Muscle layer of duodenum (tissue), 2 donors: ENCODE measurements around the gene GRIA1.

Source experiments
- H3K27ac ChIP-seq: one replicate; pipeline ENCODE4 v1.7.0; 2013; ENCODE audit warnings: mild to moderate bottlenecking, low read length
- H3K27me3 ChIP-seq: one replicate; pipeline ENCODE4 v1.7.0; 2013; ENCODE audit warnings: low read depth, mild to moderate bottlenecking, control low read depth, low read length
- H3K36me3 ChIP-seq, 2 donors: one replicate each; pipeline ENCODE4 v1.7.0; 2013; ENCODE audit warnings: low read length in 2 of 2, control low read depth in 1 of 2, mild to moderate bottlenecking in 1 of 2; ENCODE audit not compliant: insufficient read depth in 2 of 2, control insufficient read depth in 1 of 2
- H3K4me1 ChIP-seq, 2 donors: one replicate each; pipeline ENCODE4 v1.7.0; 2013; ENCODE audit warnings: low read length in 2 of 2, mild to moderate bottlenecking in 2 of 2, control low read depth in 1 of 2, moderate library complexity in 1 of 2; ENCODE audit not compliant: insufficient read depth in 2 of 2, control insufficient read depth in 1 of 2
- H3K4me3 ChIP-seq, 2 donors: one replicate each; pipeline ENCODE4 v1.7.0; 2013; ENCODE audit warnings: low read length in 2 of 2, low read depth in 1 of 2, mild to moderate bottlenecking in 1 of 2
- H3K9me3 ChIP-seq, 2 donors: one replicate each; pipeline ENCODE4 v1.7.0; 2013; ENCODE audit warnings: low read length in 2 of 2, control low read depth in 1 of 2, mild to moderate bottlenecking in 1 of 2; ENCODE audit not compliant: control insufficient read depth in 1 of 2
- donor health status: healthy.

Gene GRIA1

DNA sequence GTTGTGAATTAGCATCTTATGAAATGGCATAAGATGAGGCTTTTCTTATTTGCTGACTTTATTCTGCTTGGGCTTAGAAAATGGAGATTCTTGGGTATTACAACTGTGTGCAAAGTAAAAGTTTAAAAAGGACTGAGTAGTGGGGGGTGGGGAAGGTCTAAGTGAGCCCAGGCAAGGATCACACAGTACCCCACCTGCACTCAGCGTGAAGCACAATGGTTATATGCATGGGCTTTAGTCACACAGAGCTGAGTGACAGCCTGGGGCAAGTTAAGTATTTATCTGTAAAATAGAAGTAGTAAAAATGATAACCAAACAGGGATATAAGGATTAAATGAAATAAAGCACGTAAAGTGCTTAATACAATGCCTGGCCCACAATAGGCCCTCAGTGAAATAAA, 300.9 kb downstream of the GRIA1 start:
- H3K4me3 ChIP-seq: no peak overlapping the region
- no peaks in the 10 kb centered on the region for H3K4me1 ChIP-seq
- no peaks in the 10 kb centered on the region for H3K36me3 ChIP-seq
- no peak overlapping the region for H3K27ac ChIP-seq
- no peaks in the 10 kb centered on the region for H3K27me3 ChIP-seq
- no peaks in the 10 kb centered on the region for H3K9me3 ChIP-seq

DNA sequence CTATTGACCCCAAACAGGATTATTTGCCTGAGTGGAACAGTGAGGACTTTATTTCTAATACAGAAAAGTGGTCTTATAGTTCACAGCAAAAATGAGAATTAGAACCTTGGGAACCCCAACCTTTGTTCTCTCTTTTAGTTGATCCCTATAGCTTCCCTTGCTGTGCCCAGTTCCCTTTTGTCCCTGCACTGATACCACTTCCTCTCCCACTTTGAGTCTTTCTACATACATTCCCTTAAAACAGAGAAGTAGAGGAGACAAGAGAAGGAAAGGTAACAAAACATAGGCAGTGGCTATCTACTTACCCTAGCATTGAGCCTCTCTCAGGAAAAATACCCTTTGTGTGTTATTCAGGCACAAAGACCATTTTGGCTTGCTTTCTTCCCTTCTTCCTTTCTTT, 301.8 kb downstream of the GRIA1 start:
- no peaks in the 10 kb centered on the region for H3K27me3 ChIP-seq
- H3K27ac ChIP-seq: no peak overlapping the region
- no peaks in the 10 kb centered on the region for H3K9me3 ChIP-seq
- no peaks in the 10 kb centered on the region for H3K36me3 ChIP-seq
- H3K4me3 ChIP-seq: no peak overlapping the region
- no peaks in the 10 kb centered on the region for H3K4me1 ChIP-seq

DNA sequence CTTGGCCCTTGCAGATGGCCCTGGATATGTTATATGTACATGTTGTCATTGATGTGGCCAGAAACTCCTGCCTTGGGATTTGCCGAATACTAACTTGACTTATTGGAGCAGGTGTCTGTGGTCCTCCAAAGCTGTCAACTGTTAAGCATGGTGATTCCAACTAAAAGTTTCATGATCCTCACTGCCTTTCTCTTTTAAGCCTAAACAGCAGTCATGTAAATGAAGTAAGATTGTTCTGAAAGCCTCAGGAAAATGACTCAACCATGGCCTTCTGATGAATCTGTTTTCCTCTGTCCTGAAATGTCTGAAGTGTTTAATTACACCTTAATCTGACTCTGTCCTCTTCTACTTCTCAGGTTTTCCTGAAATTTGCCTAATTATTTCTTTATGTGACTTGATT, 303.2 kb downstream of the GRIA1 start:
- Histone ChIP-seq H3K4me3 (no peak overlapping the region), H3K9me3 (no peaks in the 10 kb centered on the region), H3K27ac (no peak overlapping the region), H3K4me1 (no peaks in the 10 kb centered on the region), H3K36me3 (no peaks in the 10 kb centered on the region), H3K27me3 (no peaks in the 10 kb centered on the region)

DNA sequence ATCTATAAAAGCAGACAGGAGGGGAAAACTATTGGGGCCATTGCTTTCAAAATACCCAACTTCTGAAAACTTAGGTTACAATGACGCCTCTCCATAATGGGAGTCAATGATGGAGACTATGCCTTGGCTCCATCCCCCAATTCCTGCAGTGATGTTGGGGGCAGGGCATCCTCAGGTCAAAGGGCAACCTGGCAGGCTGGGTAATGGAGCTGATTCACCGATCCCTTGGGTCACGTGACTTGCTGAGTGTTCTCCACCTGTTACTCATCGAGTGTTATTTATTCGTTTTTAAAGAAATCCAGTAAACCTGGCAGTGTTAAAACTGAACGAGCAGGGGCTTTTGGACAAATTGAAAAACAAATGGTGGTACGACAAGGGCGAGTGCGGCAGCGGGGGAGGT, 303.9 kb downstream of the GRIA1 start:
- no peak overlapping the region for H3K4me3 ChIP-seq
- H3K27ac ChIP-seq: no peak overlapping the region
- H3K9me3 ChIP-seq: no peaks in the 10 kb centered on the region

DNA sequence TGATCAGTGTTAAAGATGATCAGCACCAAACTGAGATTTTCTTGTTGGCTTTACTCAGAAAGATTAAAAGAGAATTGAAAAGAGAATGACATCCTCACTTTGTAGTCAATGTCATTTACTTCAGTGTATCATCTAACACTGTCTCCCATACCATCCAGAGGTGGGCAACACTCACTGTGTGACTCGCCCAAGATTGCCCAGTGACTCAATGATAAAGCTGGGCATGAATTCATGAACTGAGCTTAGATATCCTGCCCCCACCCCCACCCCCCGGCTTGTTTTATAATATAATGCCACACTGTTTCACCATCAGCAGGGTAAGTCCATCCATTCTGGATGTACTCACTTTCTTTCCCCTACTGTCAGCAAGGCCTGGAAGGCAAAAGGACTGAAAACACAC, 306.1 kb downstream of the GRIA1 start:
- no peak overlapping the region for H3K27ac ChIP-seq
- no peaks in the 10 kb centered on the region for H3K36me3 ChIP-seq
- no peaks in the 10 kb centered on the region for H3K27me3 ChIP-seq
- H3K4me1 ChIP-seq: no peaks in the 10 kb centered on the region
- H3K4me3 ChIP-seq: no peak overlapping the region
- no peaks in the 10 kb centered on the region for H3K9me3 ChIP-seq

More for the DNA sequence above, 303.9 kb downstream of the GRIA1 start:
- H3K27me3 ChIP-seq: no peaks in the 10 kb centered on the region
- H3K36me3 ChIP-seq: no peaks in the 10 kb centered on the region
- no peaks in the 10 kb centered on the region for H3K4me1 ChIP-seq

DNA sequence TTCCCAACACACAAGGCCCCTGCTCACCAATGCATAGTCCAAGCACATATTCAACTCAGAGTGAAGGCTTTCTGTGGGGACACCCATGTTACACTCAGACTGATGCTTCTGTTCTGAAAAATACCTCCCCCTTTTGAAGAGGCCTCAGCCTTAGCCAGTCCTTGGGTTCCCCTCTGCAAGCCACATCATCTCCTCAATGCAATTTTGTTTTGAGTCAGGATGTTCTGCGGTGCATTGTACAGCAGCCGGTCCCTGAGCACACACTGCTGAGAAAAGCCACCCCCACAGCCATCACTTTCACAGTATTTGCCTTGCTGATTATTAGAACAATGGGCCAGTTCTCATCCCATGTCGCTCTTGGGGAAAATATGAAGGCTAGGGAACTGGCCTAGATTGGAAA, 307.0 kb downstream of the GRIA1 start:
- Histone ChIP-seq H3K36me3 (no peaks in the 10 kb centered on the region), H3K27me3 (no peaks in the 10 kb centered on the region), H3K9me3 (no peaks in the 10 kb centered on the region), H3K4me1 (no peaks in the 10 kb centered on the region), H3K4me3 (no peak overlapping the region), H3K27ac (no peak overlapping the region)

DNA sequence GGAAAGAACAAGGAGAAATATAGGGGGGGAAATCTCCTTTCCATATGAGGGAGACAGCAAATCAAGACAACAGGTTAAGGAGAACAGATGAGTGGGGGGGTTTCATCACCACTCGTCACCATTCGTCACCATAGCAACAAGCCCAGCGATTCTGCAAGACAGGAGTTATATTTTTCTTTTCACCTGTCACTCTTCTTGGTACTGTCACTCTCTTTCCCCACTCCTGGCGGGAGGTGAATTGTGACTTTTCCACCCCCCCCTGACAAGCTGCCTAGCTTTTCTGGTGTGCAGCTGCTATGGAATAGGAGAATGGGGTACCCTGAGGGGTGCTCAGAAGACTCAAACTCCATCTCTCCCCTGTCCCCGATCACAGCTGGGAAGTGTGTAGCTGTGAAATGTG, 308.4 kb downstream of the GRIA1 start:
- Histone ChIP-seq H3K4me1 (no peaks in the 10 kb centered on the region), H3K27ac (no peak overlapping the region), H3K9me3 (no peaks in the 10 kb centered on the region), H3K36me3 (no peaks in the 10 kb centered on the region), H3K4me3 (no peak overlapping the region), H3K27me3 (no peaks in the 10 kb centered on the region)

DNA sequence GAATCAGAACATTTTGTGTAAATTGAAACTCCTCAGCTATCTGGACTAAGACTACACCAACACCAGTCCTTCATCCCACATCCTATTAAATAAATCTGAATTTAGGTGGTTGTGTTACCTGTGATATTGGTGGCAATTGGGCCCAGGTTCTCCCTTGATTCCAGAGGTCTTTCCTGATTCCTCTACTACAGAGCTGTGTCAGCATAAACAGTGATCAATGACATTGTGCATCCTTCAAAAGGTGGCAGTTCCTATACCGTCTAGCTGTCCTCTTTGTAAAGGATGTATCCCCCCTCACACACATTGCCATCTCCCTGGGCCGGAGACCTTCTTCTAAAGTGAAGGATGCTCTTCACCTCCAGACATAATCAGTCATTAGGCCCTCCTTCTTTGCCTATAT, 309.0 kb downstream of the GRIA1 start:
- no peaks in the 10 kb centered on the region for H3K9me3 ChIP-seq
- H3K27me3 ChIP-seq: no peaks in the 10 kb centered on the region
- H3K27ac ChIP-seq: no peak overlapping the region
- no peaks in the 10 kb centered on the region for H3K4me1 ChIP-seq
- H3K4me3 ChIP-seq: no peak overlapping the region
- no peaks in the 10 kb centered on the region for H3K36me3 ChIP-seq

DNA sequence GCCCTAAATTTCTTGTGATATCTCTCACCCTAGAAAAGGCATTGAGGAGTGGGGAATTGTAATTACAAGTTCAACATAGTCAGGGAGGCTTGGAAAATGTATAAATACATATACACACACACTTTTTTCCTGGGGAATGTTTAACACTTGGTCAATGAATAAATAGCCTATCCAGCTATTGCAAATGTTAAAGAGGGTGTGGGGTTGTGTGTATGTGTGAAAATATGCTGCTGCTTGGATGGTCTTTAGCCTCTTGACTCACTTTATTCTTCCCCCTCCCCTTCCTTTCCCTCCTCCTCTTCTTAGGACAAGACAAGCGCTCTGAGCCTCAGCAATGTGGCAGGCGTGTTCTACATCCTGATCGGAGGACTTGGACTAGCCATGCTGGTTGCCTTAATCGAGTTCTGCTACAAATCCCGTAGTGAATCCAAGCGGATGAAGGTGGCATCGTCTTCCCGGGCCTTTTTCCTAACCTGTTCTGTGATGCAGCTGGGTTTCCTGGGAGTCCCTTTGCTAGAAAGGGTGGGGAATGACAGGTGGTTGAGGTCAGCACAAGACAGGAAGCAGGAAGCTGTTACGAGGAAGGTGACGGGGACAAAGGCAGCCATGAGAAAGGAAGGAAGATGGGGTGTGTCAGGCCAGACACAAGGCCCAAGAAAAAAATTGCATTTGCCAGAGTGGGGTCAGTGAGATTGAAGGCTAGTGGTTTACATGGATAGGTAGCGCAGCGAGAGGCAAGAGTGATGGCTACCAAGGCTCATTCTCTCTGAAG, 311.8 kb downstream of the GRIA1 start:
- Histone ChIP-seq H3K36me3 (no peaks in the 10 kb centered on the region), H3K27ac (no peak overlapping the region), H3K9me3 (no peaks in the 10 kb centered on the region), H3K4me1 (no peaks in the 10 kb centered on the region), H3K4me3 (no peak overlapping the region), H3K27me3 (no peaks in the 10 kb centered on the region)

DNA sequence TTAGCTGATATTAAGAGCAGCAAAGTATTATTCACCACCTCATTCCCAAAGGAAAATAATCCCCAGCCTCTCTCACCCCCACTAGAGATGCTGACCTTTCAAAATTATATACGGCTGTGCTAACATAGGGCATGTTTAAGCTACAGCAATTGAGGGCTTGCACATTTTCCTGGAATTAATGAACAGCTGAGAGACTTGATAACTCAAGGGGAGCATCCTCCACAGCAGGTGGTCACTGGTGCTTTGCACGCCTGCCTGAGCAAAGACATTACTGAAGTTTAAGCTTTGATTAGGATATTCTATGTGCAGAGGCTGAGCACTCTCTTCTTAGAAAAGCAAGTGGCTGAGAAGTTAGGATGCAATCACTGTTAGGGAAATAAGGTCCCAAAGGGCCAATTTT, 317.3 kb downstream of the GRIA1 start:
- Histone ChIP-seq H3K36me3 (no peaks in the 10 kb centered on the region), H3K27me3 (no peaks in the 10 kb centered on the region), H3K9me3 (no peaks in the 10 kb centered on the region)

DNA sequence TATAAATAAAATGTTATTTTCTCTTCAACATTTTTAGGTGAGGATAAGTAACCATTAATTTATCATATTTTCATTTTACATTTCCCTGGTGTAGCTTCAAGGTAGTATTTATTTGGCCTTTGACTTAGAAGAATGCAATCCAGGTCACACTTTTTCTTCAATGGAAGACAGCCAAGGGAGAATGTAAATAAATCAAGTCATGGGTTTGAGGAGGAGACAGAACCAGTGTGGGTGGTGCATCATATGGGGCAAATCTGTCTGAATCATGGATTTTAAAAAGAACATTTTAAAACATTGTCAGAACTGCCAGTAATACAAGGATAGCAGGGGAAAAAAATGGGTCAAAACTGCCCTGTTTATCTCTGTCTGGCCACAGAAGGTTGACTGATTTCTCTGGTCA, 318.7 kb downstream of the GRIA1 start:
- Histone ChIP-seq H3K27me3 (no peaks in the 10 kb centered on the region), H3K27ac (no peak overlapping the region), H3K4me3 (no peak overlapping the region), H3K36me3 (no peaks in the 10 kb centered on the region), H3K9me3 (no peaks in the 10 kb centered on the region), H3K4me1 (no peaks in the 10 kb centered on the region)

More for the DNA sequence above, 317.3 kb downstream of the GRIA1 start:
- Histone ChIP-seq H3K4me3 (no peak overlapping the region), H3K27ac (no peak overlapping the region), H3K4me1 (no peaks in the 10 kb centered on the region)

DNA sequence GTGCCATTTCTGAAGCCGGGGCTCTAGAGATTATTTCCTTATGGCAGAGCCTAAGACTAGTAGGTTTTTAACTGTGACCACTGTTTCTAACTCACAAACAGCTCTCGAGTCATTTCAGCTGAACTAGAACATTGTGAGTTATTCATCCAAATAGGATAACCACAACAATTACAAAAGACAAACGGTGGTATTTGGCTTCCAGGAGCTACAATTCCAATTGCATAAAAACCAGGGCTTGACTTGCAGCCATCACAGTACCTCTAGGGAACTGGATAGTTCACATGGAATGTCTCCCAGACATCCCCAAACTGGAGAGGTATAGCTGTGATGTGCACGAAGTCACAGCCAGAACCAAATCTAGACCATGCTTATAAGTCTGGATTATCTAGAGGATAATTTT, 323.4 kb downstream of the GRIA1 start:
- Histone ChIP-seq H3K27ac (no peak overlapping the region), H3K4me3 (no peak overlapping the region), H3K4me1 (no peaks in the 10 kb centered on the region), H3K27me3 (no peaks in the 10 kb centered on the region), H3K36me3 (no peaks in the 10 kb centered on the region), H3K9me3 (no peaks in the 10 kb centered on the region)
